Right cardiac atrium (tissue), 5 donors: Measurements from ENCODE around the gene TRPC4. TPM values are rescaled to one million over a fixed set of nuclear protein-coding genes. Genes with fewer than 3 reads are reported as not detected.

Experiments used
- ATAC-seq, 2 donors: fragments of 200-7000 bp; cut with Tn5 transposase; one replicate each; pipeline versions ENCODE4 v1.8.0 to v1.9.1; 2020; ENCODE audit warnings: moderate library complexity in 2 of 2, mild to moderate bottlenecking in 1 of 2
- DNase-seq, 3 donors: peaks; one replicate each; pipeline ENCODE4 v3.0.0-alpha.2; 2020
- H3K27ac ChIP-seq: one replicate; pipeline ENCODE4 v1.5.1; 2013; ENCODE audit warnings: mild to moderate bottlenecking, low read length, control low read depth, moderate library complexity
- H3K27me3 ChIP-seq: one replicate; pipeline ENCODE4 v1.6.1; 2013; ENCODE audit not compliant: control insufficient read depth, insufficient read depth
- H3K4me1 ChIP-seq: one replicate; pipeline ENCODE4 v1.6.1; 2013; ENCODE audit warnings: low read length; ENCODE audit not compliant: control insufficient read depth, insufficient read depth
- H3K4me3 ChIP-seq: one replicate; pipeline ENCODE4 v1.5.1; 2013; ENCODE audit warnings: low read length, control low read depth
- H3K9me3 ChIP-seq: one replicate; pipeline ENCODE4 v1.6.1; 2013; ENCODE audit warnings: low read length; ENCODE audit not compliant: control insufficient read depth
- WGBS: extraction: QIAGEN DNeasy Blood & Tissue Kit; methylation state at CpG from one replicate; pipeline ENCODE4 v1.1.7; 2013; 5-methylcytosine and 5-hydroxymethylcytosine counted together
- intact Hi-C, 4 donors: fragments of 100-400 bp; cut with DNase I; formaldehyde crosslinking; loops; one replicate each; pipeline versions ENCODE4 v1.11.0 to v1.14.0; 2022 to 2023
- polyA plus RNA-seq: library from polyadenylated mRNA; stranded (reverse); fragments of 200-250 nt; gene quantifications from one replicate; pipeline ENCODE4 v1.2.3, GENCODE V29; 2013
- total RNA-seq, 4 donors: library from RNA; stranded (reverse); fragmentation: NEBNext Ultra II Directional; extraction: Animal tissue kit (Norgen Biotek cat#: 25700); gene quantifications; one replicate each; pipeline ENCODE4 v1.2.1, GENCODE V29; 2021
- donor health status: healthy with polysubstance abuse.
- donor health status: DM: no; HTN: yes; CAD: no.
- donor health status: DM: no; HTN: no; CAD: no.
- donor health status: DM: no; HTN: yes; CAD: no; lungs with severe emphysema.
- donor health status: DM: yes; HTN: yes; CAD: no.

The TRPC4 gene
- total and polyA plus RNA-seq, 5 donors: 1.4 to 4.6 (median 4.3) TPM

DNA sequence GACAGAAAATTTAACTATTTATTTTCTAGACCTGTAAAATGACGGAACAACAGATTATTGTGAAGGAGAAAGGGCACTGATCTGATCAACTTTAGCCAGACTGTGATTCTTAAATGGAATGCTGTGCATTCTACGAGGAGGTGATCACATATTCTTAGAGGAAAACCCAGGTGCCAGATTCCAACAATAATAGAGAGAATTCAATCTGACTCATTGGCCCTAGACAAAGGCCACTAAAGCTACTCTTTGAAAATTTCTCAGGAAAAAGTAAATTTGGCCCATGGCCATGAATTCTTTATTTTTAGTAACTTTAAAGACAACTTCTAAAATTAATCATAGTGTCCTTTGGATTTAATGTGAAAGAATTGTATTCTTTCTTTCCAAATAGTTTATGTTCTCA is 212.4 kb downstream of the TRPC4 start:
- 69% methylated on average over 2 of the region's 2 CpGs for WGBS
- no peaks in the 10 kb centered on the region for H3K9me3 ChIP-seq
- no peak overlapping the region for H3K27ac ChIP-seq
- DNase-seq (no peak), ATAC-seq (no peak)
- no peaks in the 10 kb centered on the region for H3K27me3 ChIP-seq
- H3K4me3 ChIP-seq: no peak overlapping the region
- H3K4me1 ChIP-seq: no peaks in the 10 kb centered on the region
- intact Hi-C loops: no loop called here

DNA sequence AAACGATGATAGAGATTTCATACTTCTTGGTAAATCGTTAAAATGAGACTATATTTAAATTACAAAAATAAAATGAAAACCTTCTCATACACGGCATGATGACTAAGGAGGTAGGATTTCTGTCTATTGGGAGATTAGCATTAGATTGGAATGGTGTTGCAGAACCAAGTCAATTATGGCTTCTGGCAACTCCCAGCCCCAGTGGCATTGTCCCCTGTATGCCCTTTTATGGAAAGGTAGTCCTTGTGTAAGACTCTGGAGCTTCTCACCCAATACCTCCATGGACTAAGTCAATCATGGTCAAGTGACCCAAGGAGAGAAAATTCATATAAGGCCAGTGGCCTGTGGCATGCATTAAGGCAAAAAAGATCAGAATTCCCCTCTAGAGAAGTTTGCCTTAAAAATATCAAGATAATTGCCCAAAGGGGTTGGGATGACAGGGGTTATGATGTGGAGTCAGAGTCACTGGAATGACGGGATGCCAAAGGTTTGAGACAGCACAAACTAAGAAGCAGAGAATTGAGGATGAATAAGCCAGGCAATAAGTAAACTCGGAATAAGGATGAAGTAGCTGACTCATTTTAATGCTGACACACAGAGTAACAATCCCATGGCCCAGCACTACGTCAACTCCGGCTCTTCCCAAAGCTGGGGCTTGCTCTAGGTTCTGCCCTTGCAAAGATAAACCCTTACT is 213.2 kb downstream of the TRPC4 start:
- Histone ChIP-seq H3K27me3 (no peaks in the 10 kb centered on the region), H3K4me1 (no peaks in the 10 kb centered on the region), H3K9me3 (no peaks in the 10 kb centered on the region), H3K4me3 (no peak overlapping the region), H3K27ac (no peak overlapping the region)
- 78% methylated on average over 7 of the region's 7 CpGs for WGBS
- intact Hi-C loops: no loop called here
- no peak for DNase-seq
- no peak for ATAC-seq

DNA sequence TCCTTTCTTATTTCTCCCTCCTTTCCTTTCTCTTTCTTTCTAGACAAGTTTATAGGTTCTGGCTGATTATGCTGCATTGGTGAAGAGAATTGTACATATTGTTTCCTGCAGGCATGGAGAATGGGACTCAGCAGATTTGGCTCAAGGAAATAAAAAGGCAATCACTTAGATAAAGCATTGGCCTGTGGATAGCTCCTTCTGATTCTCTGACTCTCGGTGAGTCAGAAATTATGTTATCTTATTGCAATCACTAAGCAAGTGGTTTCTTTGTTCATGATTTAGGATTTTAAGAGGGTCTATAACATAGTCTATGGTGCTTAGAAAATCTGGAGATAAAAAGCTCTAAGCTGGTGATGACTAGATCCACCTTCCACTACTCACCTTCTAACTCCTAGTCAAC is 217.0 kb downstream of the TRPC4 start:
- DNase-seq: no peak
- ATAC-seq: no peak
- WGBS: 39% methylated on average over 1 of the region's 1 CpG
- no peak overlapping the region for H3K4me3 ChIP-seq
- intact Hi-C loops: no loop called here
- H3K4me1 ChIP-seq: no peaks in the 10 kb centered on the region
- H3K27me3 ChIP-seq: no peaks in the 10 kb centered on the region
- no peak overlapping the region for H3K27ac ChIP-seq
- H3K9me3 ChIP-seq: no peaks in the 10 kb centered on the region

DNA sequence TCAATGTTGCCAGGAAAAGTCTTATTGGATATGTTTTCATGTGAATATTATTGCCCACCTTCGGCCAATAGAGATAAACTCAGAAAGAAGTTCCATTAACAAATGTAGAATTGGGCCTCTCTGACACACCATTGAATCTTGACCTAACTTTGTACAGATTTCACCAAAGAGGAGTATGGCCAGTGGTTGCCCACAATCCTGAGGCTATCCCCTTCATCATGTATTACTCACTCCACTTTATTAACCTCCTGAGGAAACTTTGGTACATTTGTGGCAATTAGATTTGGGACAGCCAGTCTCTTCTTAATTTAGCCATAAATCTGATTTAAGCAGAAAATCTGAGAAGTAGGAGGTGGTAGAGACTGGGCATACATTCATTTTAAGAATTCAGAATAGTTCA is 217.7 kb downstream of the TRPC4 start:
- ATAC-seq: no peak
- WGBS: 92% methylated on average over 1 of the region's 1 CpG
- intact Hi-C loops: no loop called here

DNA sequence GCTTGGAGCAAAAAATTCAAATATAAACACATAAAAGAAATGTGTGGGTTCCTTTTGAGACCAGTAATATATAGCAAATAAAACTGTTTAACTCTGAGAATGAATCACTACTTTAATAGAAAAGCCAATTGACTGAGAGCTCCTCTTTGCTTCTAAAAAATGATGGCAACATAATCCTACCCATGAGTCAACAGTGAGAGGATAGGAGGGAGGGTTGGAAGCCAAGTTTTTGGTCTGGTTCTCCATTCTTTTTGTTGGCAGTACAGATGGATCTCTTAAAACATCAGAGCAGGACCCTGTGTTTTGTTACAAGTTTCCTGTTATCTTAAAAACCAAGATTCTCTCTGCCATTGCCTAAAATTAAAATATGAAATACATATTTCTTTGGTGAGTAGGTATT is 221.0 kb downstream of the TRPC4 start:
- Histone ChIP-seq H3K4me3 (no peak overlapping the region), H3K27ac (no peak overlapping the region), H3K4me1 (no peaks in the 10 kb centered on the region), H3K27me3 (no peaks in the 10 kb centered on the region), H3K9me3 (no peaks in the 10 kb centered on the region)
- intact Hi-C loops: no loop called here
- ATAC-seq (no peak), DNase-seq (no peak)

More for the DNA sequence above, 217.7 kb downstream of the TRPC4 start:
- Histone ChIP-seq H3K4me3 (no peak overlapping the region), H3K9me3 (no peaks in the 10 kb centered on the region), H3K27me3 (no peaks in the 10 kb centered on the region), H3K27ac (no peak overlapping the region), H3K4me1 (no peaks in the 10 kb centered on the region)
- DNase-seq: no peak

DNA sequence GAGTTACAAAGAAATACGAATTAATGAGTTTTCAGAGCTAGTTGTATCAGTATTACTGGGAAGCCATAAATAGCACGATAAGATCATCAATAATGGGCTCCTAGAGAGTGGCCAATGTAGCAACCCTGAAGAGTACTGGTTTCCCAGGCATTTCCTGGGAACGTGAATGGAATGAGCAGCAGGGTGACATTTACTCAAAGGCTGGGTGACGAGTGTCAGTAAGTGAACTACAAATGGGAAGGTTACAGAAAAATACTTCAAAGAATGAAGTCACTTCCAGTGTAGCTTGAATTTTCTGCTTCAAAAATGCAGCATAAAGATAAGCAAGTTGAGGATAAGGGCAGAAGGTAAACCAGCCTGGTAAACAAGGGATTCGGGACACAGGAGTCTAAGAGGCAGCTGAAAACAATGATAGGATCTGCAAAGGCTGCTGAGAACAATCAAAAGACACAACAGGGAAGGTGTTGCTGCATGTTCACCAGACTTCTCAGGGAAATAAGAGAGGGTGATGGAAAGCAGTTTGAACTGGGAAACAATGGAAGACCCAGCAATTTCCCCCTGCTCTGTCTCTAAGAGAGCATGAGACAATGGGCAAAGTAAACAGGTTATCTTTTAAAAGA is 222.4 kb downstream of the TRPC4 start:
- 35% methylated on average over 5 of the region's 5 CpGs for WGBS
- no peak for DNase-seq
- H3K27ac ChIP-seq: no peak overlapping the region
- no peaks in the 10 kb centered on the region for H3K27me3 ChIP-seq
- H3K9me3 ChIP-seq: no peaks in the 10 kb centered on the region
- H3K4me1 ChIP-seq: no peaks in the 10 kb centered on the region
- intact Hi-C loops: no loop called here
- H3K4me3 ChIP-seq: no peak overlapping the region
- no peak for ATAC-seq

DNA sequence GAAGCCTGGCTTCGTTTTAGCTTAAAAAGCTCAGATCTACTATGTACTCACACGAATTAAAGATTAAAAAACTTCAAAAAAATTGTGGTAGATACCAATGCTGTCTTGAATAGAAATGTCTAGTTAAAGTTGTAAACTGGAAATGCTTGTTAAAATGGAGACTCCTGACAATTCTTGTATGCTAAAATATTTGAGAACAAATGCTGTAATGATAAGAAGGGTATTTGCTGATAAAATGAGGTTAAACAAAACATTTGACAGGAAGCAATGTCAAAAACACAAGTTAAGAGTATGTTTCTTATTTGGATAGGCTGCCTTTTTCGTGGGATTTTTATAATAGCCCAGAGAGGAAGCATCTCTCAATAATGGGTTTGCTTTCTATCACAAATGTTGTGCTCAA is 223.0 kb downstream of the TRPC4 start:
- no peak for ATAC-seq
- no peaks in the 10 kb centered on the region for H3K4me1 ChIP-seq
- H3K27ac ChIP-seq: no peak overlapping the region
- intact Hi-C loops: no loop called here
- WGBS: 36% methylated on average over 3 of the region's 3 CpGs
- H3K27me3 ChIP-seq: no peaks in the 10 kb centered on the region
- no peak for DNase-seq
- no peaks in the 10 kb centered on the region for H3K9me3 ChIP-seq
- no peak overlapping the region for H3K4me3 ChIP-seq

DNA sequence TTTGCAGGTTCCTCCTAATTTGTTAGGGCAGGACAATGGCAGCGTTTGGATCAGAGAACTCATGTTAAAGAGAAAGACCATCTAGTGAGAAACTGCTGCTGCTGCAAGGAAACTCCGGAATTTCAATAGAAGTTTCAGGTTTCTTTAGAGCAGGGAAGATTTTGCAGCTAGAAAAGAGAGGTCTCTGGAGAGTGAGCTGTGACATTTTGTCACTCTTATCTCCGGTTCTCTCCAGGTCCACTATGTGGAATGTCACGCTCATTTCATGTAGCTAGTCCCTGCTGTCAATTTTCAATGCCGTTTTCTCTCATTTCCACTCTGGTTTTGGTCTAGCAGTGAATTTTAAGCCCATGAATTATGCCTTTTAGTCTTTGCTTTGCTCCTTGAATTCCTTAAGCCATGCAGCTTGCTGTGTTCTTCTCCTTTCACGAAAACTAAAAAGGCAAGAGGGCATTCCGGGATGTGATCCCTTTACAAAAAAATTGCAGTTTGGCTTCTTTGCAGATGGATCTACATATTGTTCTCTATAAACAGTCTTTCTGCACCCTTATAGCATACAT is 224.3 kb downstream of the TRPC4 start:
- H3K27me3 ChIP-seq: no peaks in the 10 kb centered on the region
- ATAC-seq: no peak
- H3K27ac ChIP-seq: no peak overlapping the region
- intact Hi-C loops: no loop called here
- no peaks in the 10 kb centered on the region for H3K4me1 ChIP-seq
- 28% methylated on average over 7 of the region's 7 CpGs for WGBS
- no peaks in the 10 kb centered on the region for H3K9me3 ChIP-seq
- no peak for DNase-seq
- H3K4me3 ChIP-seq: no peak overlapping the region

DNA sequence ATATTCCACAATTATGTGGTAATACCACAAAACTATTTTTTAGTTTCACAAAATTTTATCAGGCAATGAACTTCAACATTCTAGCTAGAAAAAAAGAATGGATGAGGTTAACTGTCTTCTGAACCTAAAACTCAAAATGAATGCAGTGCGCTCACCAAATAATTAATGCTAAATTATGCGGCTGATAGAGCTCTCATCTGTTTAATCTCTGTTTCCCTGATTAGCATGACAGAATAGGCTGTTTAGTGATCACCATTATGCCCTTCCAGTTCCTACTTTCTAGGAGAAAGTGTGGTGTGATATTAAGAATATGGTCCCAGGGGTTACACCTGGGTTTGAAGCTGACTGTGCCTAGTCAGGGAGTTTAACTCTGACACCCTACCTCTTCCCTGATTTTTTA is 228.2 kb downstream of the TRPC4 start:
- ATAC-seq (no peak), DNase-seq (no peak)
- Histone ChIP-seq H3K27me3 (no peaks in the 10 kb centered on the region), H3K9me3 (no peaks in the 10 kb centered on the region), H3K4me1 (no peaks in the 10 kb centered on the region), H3K27ac (no peak overlapping the region), H3K4me3 (no peak overlapping the region)
- WGBS: 94% methylated on average over 2 of the region's 2 CpGs
- intact Hi-C loops: no loop called here

DNA sequence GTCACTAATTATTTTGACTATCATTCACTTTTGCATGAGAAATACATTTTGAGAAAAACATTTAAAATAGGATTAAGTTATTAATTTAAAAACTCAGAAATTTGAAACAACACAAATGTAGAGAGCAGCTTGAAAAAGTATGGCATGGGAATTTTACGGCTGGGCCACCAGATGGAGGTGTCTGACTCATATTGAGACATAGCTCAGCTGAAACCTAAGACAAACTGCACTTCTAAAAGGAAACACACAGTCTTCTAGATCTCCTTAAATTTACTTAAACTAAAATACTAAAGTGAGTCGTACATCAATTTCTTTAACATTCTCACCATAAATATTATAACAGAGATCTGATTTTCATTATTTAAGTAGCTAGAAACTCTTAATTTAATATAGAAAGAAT is 229.1 kb downstream of the TRPC4 start:
- intact Hi-C loops: no loop called here
- ATAC-seq (no peak), DNase-seq (no peak)
- Histone ChIP-seq H3K4me1 (no peaks in the 10 kb centered on the region), H3K27ac (no peak overlapping the region), H3K4me3 (no peak overlapping the region), H3K9me3 (no peaks in the 10 kb centered on the region), H3K27me3 (no peaks in the 10 kb centered on the region)
- WGBS: 14% methylated on average over 2 of the region's 2 CpGs

DNA sequence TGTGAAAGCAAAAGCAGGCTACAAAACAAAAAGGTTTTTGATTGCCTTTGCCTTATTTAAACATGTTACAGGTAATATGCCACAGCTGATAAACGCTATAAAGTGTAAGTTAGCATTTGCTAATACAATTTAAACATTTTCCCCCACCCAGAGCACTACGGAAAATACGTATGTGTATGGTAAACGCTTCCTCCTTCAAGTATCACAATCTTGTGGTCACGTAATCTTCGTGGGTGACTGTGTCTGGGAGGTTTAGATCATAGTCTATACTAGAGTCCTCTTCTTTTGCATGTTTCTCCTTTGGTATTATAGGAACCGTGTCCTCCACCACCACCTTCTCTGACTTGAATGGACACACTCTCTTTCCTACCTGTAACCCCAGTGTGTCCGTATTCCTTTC is 232.9 kb downstream of the TRPC4 start:
- no peaks in the 10 kb centered on the region for H3K27me3 ChIP-seq
- WGBS: 81% methylated on average over 8 of the region's 8 CpGs
- H3K4me1 ChIP-seq: no peaks in the 10 kb centered on the region
- no peak overlapping the region for H3K27ac ChIP-seq
- no peak overlapping the region for H3K4me3 ChIP-seq
- DNase-seq (no peak), ATAC-seq (no peak)
- H3K9me3 ChIP-seq: no peaks in the 10 kb centered on the region
- intact Hi-C loops: no loop called here
